Choroid plexus epithelial cell (primary cell): ENCODE measurements around the gene SEC14L1.
"Not testable (repeated sequence)": the region's sequence is repeated elsewhere in the genome, so short reads cannot be mapped to it uniquely, and the experiment has no call there.

Experiments used
- DNase-seq: peaks from one replicate; pipeline ENCODE4 v3.0.0-alpha.2; 2010; ENCODE audit warnings: low read depth
- H3K4me3 ChIP-seq: 2 replicates; pipeline ENCODE4 v1.5.1; 2011; ENCODE audit warnings: low read depth, mild to moderate bottlenecking, control low read depth, low read length, moderate library complexity
- CTCF ChIP-seq: conservative IDR thresholded peaks from 2 replicates; pipeline ENCODE4 v1.5.1; 2011; ENCODE audit warnings: low read depth, mild to moderate bottlenecking, control low read depth, inconsistent platforms, low read length, moderate library complexity

SEC14L1 gene

GRCh38 chr17:77247048-77247541 lies 106.3 kb downstream of the SEC14L1 start:
- peak; percentile 69 for TF ChIP-seq CTCF
- peak; percentile 76 for DNase-seq
- H3K4me3 ChIP-seq: peak overlapping the region; percentile 61

- no peak for DNase-seq
- no peak for TF ChIP-seq CTCF
- no peak overlapping the region for H3K4me3 ChIP-seq
Observed at GRCh38 chr17:77247609-77248008, 106.8 kb downstream of the SEC14L1 start.

- no peak for DNase-seq
- no peak overlapping the region for H3K4me3 ChIP-seq
- TF ChIP-seq CTCF: no peak
Observed at GRCh38 chr17:77248216-77249114, 107.7 kb downstream of the SEC14L1 start.

- H3K4me3 ChIP-seq: no peak overlapping the region
- TF ChIP-seq CTCF: no peak
- no peak for DNase-seq
Observed at GRCh38 chr17:77251622-77252183, 110.9 kb downstream of the SEC14L1 start.

GRCh38 chr17:77252306-77252705 lies 111.5 kb downstream of the SEC14L1 start:
- not testable (repeated sequence) for H3K4me3 ChIP-seq
- DNase-seq: peak; percentile 61

GRCh38 chr17:77253611-77254051 lies 112.9 kb downstream of the SEC14L1 start:
- no peak for TF ChIP-seq CTCF
- H3K4me3 ChIP-seq: no peak overlapping the region
- peak; percentile 40 for DNase-seq

GRCh38 chr17:77254951-77255825 lies 114.4 kb downstream of the SEC14L1 start:
- TF ChIP-seq CTCF: peak; percentile 18
- DNase-seq: peak; percentile 88
- H3K4me3 ChIP-seq: no peak overlapping the region

GRCh38 chr17:77255970-77256369 lies 115.2 kb downstream of the SEC14L1 start:
- DNase-seq, H3K4me3 ChIP-seq: not testable (repeated sequence)
